Upper lobe of left lung (tissue), 6 donors: Measurements from ENCODE around the gene CDC34. TPM values are rescaled to one million over a fixed set of nuclear protein-coding genes. Genes with fewer than 3 reads are reported as not detected.

ENCODE experiments used
- ATAC-seq, 2 donors: fragments of 200-7000 bp; cut with Tn5 transposase; one replicate each; pipeline ENCODE4 v1.9.1; 2022; ENCODE audit warnings: mild to moderate bottlenecking in 2 of 2, moderate library complexity in 2 of 2; ENCODE audit not compliant: low FRiP score in 2 of 2
- DNase-seq, 2 donors: peaks; one replicate each; pipeline ENCODE4 v3.0.0-alpha.2; 2019 to 2020
- H3K27ac ChIP-seq, 4 donors: fragments of 200-600 bp; sonication (generic); one replicate each; pipeline ENCODE4 v1.5.1; 2016 to 2019
- H3K27me3 ChIP-seq, 4 donors: fragments of 200-600 bp; sonication (generic); one replicate each; pipeline ENCODE4 v1.5.1; 2017 to 2019
- H3K36me3 ChIP-seq, 4 donors: fragments of 200-600 bp; sonication (generic); one replicate each; pipeline ENCODE4 v1.5.1; 2016 to 2019
- H3K4me1 ChIP-seq, 4 donors: fragments of 200-600 bp; sonication (generic); one replicate each; pipeline ENCODE4 v1.5.1; 2018 to 2019
- H3K4me3 ChIP-seq, 4 donors: fragments of 200-600 bp; sonication (generic); one replicate each; pipeline ENCODE4 v1.5.1; 2017 to 2019; ENCODE audit warnings: mild to moderate bottlenecking in 2 of 4, moderate library complexity in 1 of 4
- H3K9me3 ChIP-seq, 4 donors: fragments of 200-600 bp; sonication (generic); one replicate each; pipeline ENCODE4 v1.5.1; 2018 to 2019
- EP300 ChIP-seq, 4 donors: sonication (generic); formaldehyde crosslinking; IDR thresholded peaks; one replicate each; pipeline ENCODE4 v1.5.1; 2017; ENCODE audit warnings: antibody characterized with exemption in 4 of 4, control low read depth in 2 of 4
- POLR2A ChIP-seq, 4 donors: fragments of 450-650 bp; IDR thresholded peaks; one replicate each; pipeline ENCODE4 v1.5.1; 2016 to 2017; ENCODE audit warnings: antibody characterized with exemption in 4 of 4, mild to moderate bottlenecking in 2 of 4
- POLR2AphosphoS5 ChIP-seq, 2 donors: sonication (generic); formaldehyde crosslinking; IDR thresholded peaks; one replicate each; pipeline ENCODE4 v1.5.1; 2017; ENCODE audit warnings: antibody characterized with exemption in 2 of 2
- WGBS, 2 donors: methylation state at CpG; one replicate each; pipeline ENCODE4 v1.1.5; 2017 to 2018; 5-methylcytosine and 5-hydroxymethylcytosine counted together
- total RNA-seq, 6 donors: library from RNA; depleted of rRNA in 4 of 6; stranded (reverse); fragments of >200 nt in 4 of 6; gene quantifications; one replicate each; pipeline versions ENCODE4 v1.1.0 to v1.2.1, GENCODE V29; 2016 to 2021
- TF ChIP-seq, protein P1 (sequence below), 6 experiments: fragments of 450-650 bp in 4 of 6; fragments of 200-600 bp in 2 of 6; sonication (generic) in 2 of 6; IDR thresholded peaks; one replicate each; pipeline ENCODE4 v1.5.1; 2016 to 2019; ENCODE audit warnings: antibody characterized with exemption in 6 of 6
- donor health status: DM: no; HTN: no; CAD: no; lungs with moderate emphysema.
- donor health status: DM: no; HTN: yes; CAD: no; lungs with severe emphysema.

CDC34 gene
- total RNA-seq, result 100 to 1,000 TPM in 1 of 6 donors, 10 to 100 TPM in 5; 42.7 to 140 (median 52.4) TPM

DNA sequence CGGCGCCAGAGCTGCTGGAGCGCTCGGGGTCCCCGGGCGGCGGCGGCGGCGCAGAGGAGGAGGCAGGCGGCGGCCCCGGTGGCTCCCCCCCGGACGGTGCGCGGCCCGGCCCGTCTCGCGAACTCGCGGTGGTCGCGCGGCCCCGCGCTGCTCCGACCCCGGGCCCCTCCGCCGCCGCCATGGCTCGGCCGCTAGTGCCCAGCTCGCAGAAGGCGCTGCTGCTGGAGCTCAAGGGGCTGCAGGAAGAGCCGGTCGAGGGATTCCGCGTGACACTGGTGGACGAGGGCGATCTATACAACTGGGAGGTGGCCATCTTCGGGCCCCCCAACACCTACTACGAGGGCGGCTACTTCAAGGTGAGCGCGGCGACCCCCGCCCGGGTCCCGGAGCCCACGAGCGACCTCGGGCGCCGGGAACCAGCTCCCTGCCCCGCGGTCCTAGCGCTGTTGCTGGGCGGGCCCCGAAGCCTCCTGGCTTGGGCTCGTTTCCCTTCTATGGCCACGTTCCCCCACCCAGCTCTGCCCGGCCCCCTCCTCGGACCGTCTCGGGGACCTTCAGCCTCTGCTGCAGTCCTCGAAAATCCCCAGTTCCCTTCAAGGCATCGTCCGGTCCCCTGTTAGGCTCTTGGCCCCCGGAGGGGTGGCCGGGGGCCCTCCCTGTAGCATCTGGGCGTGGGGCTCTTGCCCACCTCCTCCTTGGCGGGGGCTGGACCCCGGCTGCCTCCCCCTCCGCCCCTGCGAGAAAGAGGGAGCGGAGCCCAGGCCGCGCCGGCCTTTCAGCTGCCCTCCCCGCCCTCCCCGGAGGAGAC is at the start of gene CDC34:
CDC34 (plus strand) TSS at position 8 of the 808 bp plus-strand sequence; CDS start at position 180, 172 bp downstream.
- ATAC-seq, result peak; percentile 15 to 20
- Histone ChIP-seq H3K4me3 (peak within 1 kb of the TSS; percentile 73 to 100 (median 100)), H3K27ac (peak within 1 kb of the TSS; percentile 87 to 98 (median 92)), H3K9me3 (no peaks in the 10 kb centered on the region), H3K36me3 (peaks cover 6 to 24% (median 14%) of the 10 kb centered on the region in 4 donors), H3K4me1 (peaks cover 25 to 46% (median 32%) of the 10 kb centered on the region in 4 donors), H3K27me3 (no peaks in the 10 kb centered on the region)
- TF ChIP-seq EP300 (IDR thresholded peaks at IDR 0.05), result no peak
- TF ChIP-seq POLR2AphosphoS5 (IDR thresholded peaks at IDR 0.05), result peak in 1 of 2 donors; percentile 42
- DNase-seq, result no peak
- 0 to 1% methylated on average over 2 to 24 of the region's 84 CpGs for WGBS, 2 donors

GRCh38 chr19:482186-483041 is 49.1 kb upstream of the CDC34 start:
- H3K36me3 ChIP-seq, result no peaks in the 10 kb centered on the region
- H3K4me1 ChIP-seq, result peaks cover 0 to 5% (median 5%) of the 10 kb centered on the region in 4 donors
- 65 to 68% methylated on average over 13 to 20 of the region's 20 CpGs for WGBS, 2 donors
- no peak overlapping the region for H3K27ac ChIP-seq
- ATAC-seq (no peak), DNase-seq (no peak)
- TF ChIP-seq EP300 (IDR thresholded peaks at IDR 0.05) (no peak), POLR2A (IDR thresholded peaks at IDR 0.05) (no peak), POLR2AphosphoS5 (IDR thresholded peaks at IDR 0.05) (no peak)
- TF ChIP-seq, protein P1, sequence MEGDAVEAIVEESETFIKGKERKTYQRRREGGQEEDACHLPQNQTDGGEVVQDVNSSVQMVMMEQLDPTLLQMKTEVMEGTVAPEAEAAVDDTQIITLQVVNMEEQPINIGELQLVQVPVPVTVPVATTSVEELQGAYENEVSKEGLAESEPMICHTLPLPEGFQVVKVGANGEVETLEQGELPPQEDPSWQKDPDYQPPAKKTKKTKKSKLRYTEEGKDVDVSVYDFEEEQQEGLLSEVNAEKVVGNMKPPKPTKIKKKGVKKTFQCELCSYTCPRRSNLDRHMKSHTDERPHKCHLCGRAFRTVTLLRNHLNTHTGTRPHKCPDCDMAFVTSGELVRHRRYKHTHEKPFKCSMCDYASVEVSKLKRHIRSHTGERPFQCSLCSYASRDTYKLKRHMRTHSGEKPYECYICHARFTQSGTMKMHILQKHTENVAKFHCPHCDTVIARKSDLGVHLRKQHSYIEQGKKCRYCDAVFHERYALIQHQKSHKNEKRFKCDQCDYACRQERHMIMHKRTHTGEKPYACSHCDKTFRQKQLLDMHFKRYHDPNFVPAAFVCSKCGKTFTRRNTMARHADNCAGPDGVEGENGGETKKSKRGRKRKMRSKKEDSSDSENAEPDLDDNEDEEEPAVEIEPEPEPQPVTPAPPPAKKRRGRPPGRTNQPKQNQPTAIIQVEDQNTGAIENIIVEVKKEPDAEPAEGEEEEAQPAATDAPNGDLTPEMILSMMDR (IDR thresholded peaks at IDR 0.05), result no peak
- H3K27me3 ChIP-seq, result peaks cover 0 to 10% (median 0%) of the 10 kb centered on the region in 4 donors
- no peak overlapping the region for H3K4me3 ChIP-seq
- no peaks in the 10 kb centered on the region for H3K9me3 ChIP-seq

- Histone ChIP-seq H3K4me1 (peaks cover 0 to 5% (median 5%) of the 10 kb centered on the region in 4 donors), H3K9me3 (no peaks in the 10 kb centered on the region), H3K27ac (no peak overlapping the region), H3K36me3 (no peaks in the 10 kb centered on the region), H3K27me3 (peaks cover 0 to 10% (median 0%) of the 10 kb centered on the region in 4 donors), H3K4me3 (no peak overlapping the region)
- ATAC-seq (no peak), DNase-seq (no peak)
- TF ChIP-seq, protein P1 (IDR thresholded peaks at IDR 0.05), result no peak
- TF ChIP-seq POLR2A (IDR thresholded peaks at IDR 0.05) (no peak), POLR2AphosphoS5 (IDR thresholded peaks at IDR 0.05) (no peak), EP300 (IDR thresholded peaks at IDR 0.05) (no peak)
- WGBS, 2 donors, result 56 to 68% methylated on average over 10 to 17 of the region's 21 CpGs
Observed at GRCh38 chr19:483332-484072, 48.1 kb upstream of the CDC34 start.

GRCh38 chr19:484494-484893 is 47.1 kb upstream of the CDC34 start:
- 71 to 72% methylated on average over 14 to 15 of the region's 15 CpGs for WGBS, 2 donors

More at GRCh38 chr19:484494-484893, 47.1 kb upstream of the CDC34 start:
- no peak overlapping the region for H3K27ac ChIP-seq
- ATAC-seq, result no peak
- H3K4me3 ChIP-seq, result no peak overlapping the region
- no peaks in the 10 kb centered on the region for H3K36me3 ChIP-seq
- TF ChIP-seq, protein P1 (IDR thresholded peaks at IDR 0.05), result no peak
- TF ChIP-seq POLR2AphosphoS5 (IDR thresholded peaks at IDR 0.05) (no peak), POLR2A (IDR thresholded peaks at IDR 0.05) (no peak), EP300 (IDR thresholded peaks at IDR 0.05) (no peak)
- no peaks in the 10 kb centered on the region for H3K9me3 ChIP-seq
- peaks cover 0 to 10% (median 0%) of the 10 kb centered on the region in 4 donors for H3K27me3 ChIP-seq
- peaks cover 3 to 9% (median 7%) of the 10 kb centered on the region in 4 donors for H3K4me1 ChIP-seq
- peak in 1 of 2 donors; percentile 63 for DNase-seq
